HEK293T (cell line): ENCODE measurements around the gene LRRC8E.
"Not testable (repeated sequence)": the region's sequence is repeated elsewhere in the genome, so short reads cannot be mapped to it uniquely, and the experiment has no call there.

Experiments used
- CTCF ChIA-PET: fragments of 350-600 bp; formaldehyde crosslinking; extraction: SDS; loops from one replicate; lab custom pipeline; 2021; ENCODE audit warnings: antibody characterized with exemption, inconsistent platforms; lab: Yijun Ruan, JAX
- POLR2A ChIA-PET: fragments of 350-600 bp; formaldehyde crosslinking; extraction: SDS; loops from one replicate; lab custom pipeline; 2020; ENCODE audit warnings: antibody characterized with exemption, inconsistent platforms; lab: Yijun Ruan, JAX
- DNase-seq: peaks from one replicate; pipeline ENCODE4 v3.0.0; 2012; ENCODE audit warnings: mixed read lengths; ENCODE audit errors: extremely low spot score
- ARNT ChIP-seq: fragments of 450-650 bp; IDR thresholded peaks from 2 replicates; pipeline ENCODE4 v1.6.1; 2017; ENCODE audit warnings: mild to moderate bottlenecking
- BHLHE40 ChIP-seq: fragments of 450-650 bp; IDR thresholded peaks from 2 replicates; pipeline ENCODE4 v1.6.1; 2016; ENCODE audit warnings: mild to moderate bottlenecking, moderate library complexity, borderline replicate concordance
- CTBP1 ChIP-seq: fragments of 450-650 bp; IDR thresholded peaks from 2 replicates; pipeline ENCODE4 v1.6.1; 2016; ENCODE audit warnings: borderline replicate concordance
- ELF4 ChIP-seq: fragments of 450-650 bp; IDR thresholded peaks from 2 replicates; pipeline ENCODE4 v1.6.1; 2017; ENCODE audit warnings: antibody characterized with exemption
- FOXA1 ChIP-seq: fragments of 450-650 bp; IDR thresholded peaks from 2 replicates; pipeline ENCODE4 v1.6.1; 2016; ENCODE audit warnings: mild to moderate bottlenecking
- FOXK2 ChIP-seq: fragments of 450-650 bp; IDR thresholded peaks from 2 replicates; pipeline ENCODE4 v1.6.1; 2016; ENCODE audit warnings: mild to moderate bottlenecking
- FOXM1 ChIP-seq: fragments of 450-650 bp; IDR thresholded peaks from 2 replicates; pipeline ENCODE4 v1.6.1; 2017; ENCODE audit warnings: mild to moderate bottlenecking, borderline replicate concordance
- HDGF ChIP-seq: fragments of 450-650 bp; IDR thresholded peaks from 2 replicates; pipeline ENCODE4 v1.6.1; 2017; ENCODE audit warnings: antibody characterized with exemption, borderline replicate concordance
- L3MBTL2 ChIP-seq: fragments of 450-650 bp; conservative IDR thresholded peaks from 2 replicates; pipeline ENCODE4 v1.6.1; 2016; ENCODE audit warnings: mild to moderate bottlenecking
- LEF1 ChIP-seq: fragments of 450-650 bp; IDR thresholded peaks from 2 replicates; pipeline ENCODE4 v1.6.1; 2017; ENCODE audit warnings: mild to moderate bottlenecking, borderline replicate concordance
- NFRKB ChIP-seq: fragments of 450-650 bp; IDR thresholded peaks from 2 replicates; pipeline ENCODE4 v1.6.1; 2016; ENCODE audit warnings: mild to moderate bottlenecking, moderate library complexity
- SP1 ChIP-seq: fragments of 450-650 bp; IDR thresholded peaks from 2 replicates; pipeline ENCODE4 v1.6.1; 2017
- SUZ12 ChIP-seq: fragments of 450-650 bp; IDR thresholded peaks from 2 replicates; pipeline ENCODE4 v1.6.1; 2016; ENCODE audit warnings: mild to moderate bottlenecking
- TARDBP ChIP-seq: fragments of 450-650 bp; IDR thresholded peaks from 2 replicates; pipeline ENCODE4 v1.6.1; 2016
- ZNF384 ChIP-seq: fragments of 450-650 bp; IDR thresholded peaks from 2 replicates; pipeline ENCODE4 v1.6.1; 2016
- TF ChIP-seq, protein P1 (sequence below): fragments of 450-650 bp; IDR thresholded peaks from 2 replicates; pipeline ENCODE4 v1.6.1; 2016

The LRRC8E gene

DNA sequence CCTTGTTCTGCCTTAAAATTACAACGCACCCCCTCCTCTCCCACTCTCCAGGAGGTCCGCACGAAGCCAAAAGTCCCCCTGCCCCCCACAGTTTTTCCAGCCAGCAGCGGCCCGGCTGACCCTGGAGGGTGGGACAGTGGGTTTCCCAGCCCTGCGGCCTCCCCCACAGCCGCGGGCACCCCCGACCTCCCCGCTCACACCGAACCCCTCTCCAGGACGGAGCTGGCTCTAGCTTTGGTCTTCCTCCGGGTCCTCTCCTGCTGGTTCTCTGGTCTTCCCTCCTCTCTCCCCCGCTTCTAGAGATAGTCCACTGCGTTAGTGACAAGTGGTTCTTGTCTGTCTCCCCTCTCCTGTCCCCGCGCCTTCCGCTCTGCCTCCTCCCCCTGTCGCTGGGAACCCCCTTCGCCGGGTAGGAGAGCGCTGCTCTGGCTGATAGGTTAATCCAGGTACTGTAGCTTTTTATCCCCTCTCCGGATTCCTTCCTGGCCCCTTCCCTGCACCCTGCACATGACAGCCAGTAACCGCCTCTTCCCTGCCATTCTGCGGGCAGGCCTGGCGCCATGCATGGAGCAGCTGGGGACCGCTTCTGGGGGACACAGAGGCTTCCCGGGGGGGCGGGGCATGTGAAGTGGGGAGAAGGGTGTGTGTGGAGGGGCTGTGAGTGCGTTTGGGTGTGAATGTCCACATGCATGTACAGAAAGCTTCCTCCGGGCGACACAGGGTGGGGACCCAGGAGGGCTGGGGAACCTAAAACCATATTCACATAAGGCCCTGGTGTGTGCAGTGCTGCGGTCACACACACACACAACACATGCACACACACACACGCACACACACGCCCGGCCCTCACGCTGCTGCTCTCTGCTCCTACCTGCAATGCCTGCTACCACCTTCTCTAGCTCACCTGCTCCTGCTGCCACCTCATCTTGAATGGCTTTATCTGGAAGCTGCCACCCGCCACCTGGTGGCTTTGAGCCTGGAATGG is 31.3 kb upstream of the LRRC8E start:
- ChIA-PET POLR2A (interaction anchor here (0.9 to 1.1 kb wide), 3 partner anchors 12 to 64 kb away, joined by 3 read pairs; partner anchors contain the start of gene MAP2K7), CTCF (interaction anchor here (3.4 kb wide), 1 partner anchor 12 kb away, joined by 16 read pairs; no protein-coding TSS in a partner anchor)
- no peak for DNase-seq
- TF ChIP-seq FOXM1 (no peak), LEF1 (no peak), FOXA1 (no peak), ARNT (no peak), BHLHE40 (no peak), ELF4 (no peak), TARDBP (no peak), CTBP1 (no peak), SUZ12 (no peak), L3MBTL2 (no peak), ZNF384 (no peak), FOXK2 (no peak), HDGF (no peak), NFRKB (no peak), SP1 (no peak)
- TF ChIP-seq, protein P1, sequence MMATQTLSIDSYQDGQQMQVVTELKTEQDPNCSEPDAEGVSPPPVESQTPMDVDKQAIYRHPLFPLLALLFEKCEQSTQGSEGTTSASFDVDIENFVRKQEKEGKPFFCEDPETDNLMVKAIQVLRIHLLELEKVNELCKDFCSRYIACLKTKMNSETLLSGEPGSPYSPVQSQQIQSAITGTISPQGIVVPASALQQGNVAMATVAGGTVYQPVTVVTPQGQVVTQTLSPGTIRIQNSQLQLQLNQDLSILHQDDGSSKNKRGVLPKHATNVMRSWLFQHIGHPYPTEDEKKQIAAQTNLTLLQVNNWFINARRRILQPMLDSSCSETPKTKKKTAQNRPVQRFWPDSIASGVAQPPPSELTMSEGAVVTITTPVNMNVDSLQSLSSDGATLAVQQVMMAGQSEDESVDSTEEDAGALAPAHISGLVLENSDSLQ, result no peak

DNA sequence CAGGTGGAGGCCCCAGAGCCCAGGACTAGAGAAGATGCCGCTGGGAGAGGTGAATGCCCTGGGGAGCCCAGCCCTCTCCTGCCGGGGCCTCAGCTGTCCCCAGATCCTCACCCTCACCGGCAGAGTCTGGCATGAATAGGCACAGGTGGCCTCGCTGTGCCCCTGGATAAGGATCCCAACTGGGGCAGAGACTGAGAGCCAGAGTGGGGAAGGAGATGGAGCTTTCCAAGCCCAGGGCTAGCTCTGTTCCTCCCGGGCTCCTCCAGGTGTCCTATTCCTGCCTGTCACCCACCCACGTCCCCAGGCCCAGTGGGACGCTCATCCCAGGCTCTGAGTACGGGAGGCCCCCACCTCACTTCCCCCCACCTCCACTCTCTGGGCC is 30.6 kb upstream of the LRRC8E start:
- POLR2A ChIA-PET, result interaction anchor here (1.1 kb wide), 2 partner anchors 46 to 63 kb away, joined by 3 read pairs; partner anchors contain the start of gene MAP2K7
- DNase-seq, result no peak
- CTCF ChIA-PET, result interaction anchor here (0.6 to 3.4 kb wide), 2 partner anchors 11 to 25 kb away, joined by 6 to 16 read pairs; no protein-coding TSS in a partner anchor
- no peak for TF ChIP-seq FOXA1
- TF ChIP-seq TARDBP, result no peak
- TF ChIP-seq ZNF384, result no peak
- no peak for TF ChIP-seq SP1
- TF ChIP-seq, protein P1, result no peak
- no peak for TF ChIP-seq NFRKB
- TF ChIP-seq LEF1, result no peak

DNA sequence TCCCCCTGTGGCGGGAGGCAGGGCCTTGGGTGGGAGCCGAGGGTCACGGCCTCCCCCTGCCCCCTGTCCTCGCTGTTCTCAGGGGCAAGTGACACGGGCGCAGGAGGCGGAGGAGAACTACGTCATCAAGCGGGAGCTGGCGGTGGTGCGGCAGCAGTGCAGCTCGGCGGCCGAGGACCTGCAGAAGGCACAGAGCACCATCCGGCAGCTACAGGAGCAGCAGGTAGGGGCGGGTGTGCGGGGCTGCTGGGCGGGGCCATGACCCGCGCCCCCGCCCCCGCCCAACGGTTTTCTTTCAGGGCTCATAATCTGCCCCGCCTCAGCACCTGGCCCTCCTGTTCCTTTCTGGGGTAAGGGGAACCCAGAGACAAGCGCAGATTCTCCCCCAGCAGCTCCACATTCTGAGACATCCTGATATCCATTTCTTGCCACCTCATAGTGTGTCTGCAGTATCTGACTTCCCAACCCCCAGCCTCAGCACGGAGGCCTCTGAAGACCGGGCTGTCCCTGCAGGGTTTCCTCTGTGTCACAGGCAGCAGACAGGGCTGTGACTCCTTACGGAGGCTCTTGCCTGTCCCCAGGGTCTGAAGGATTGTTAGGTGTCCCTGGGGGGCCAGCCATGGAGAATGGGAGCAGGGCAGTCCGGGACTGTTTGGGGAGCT is 30.1 kb upstream of the LRRC8E start:
- DNase-seq, result no peak
- no peak for TF ChIP-seq FOXA1
- no peak for TF ChIP-seq FOXM1
- no peak for TF ChIP-seq ARNT
- TF ChIP-seq ELF4, result no peak
- no peak for TF ChIP-seq TARDBP
- TF ChIP-seq CTBP1, result no peak
- TF ChIP-seq SUZ12, result no peak
- TF ChIP-seq L3MBTL2, result no peak
- no peak for TF ChIP-seq LEF1
- no peak for TF ChIP-seq NFRKB
- no peak for TF ChIP-seq FOXK2
- TF ChIP-seq ZNF384, result no peak
- TF ChIP-seq SP1, result no peak
- no peak for TF ChIP-seq HDGF
- TF ChIP-seq, protein P1, result no peak
- no peak for TF ChIP-seq BHLHE40
- POLR2A ChIA-PET, result interaction anchor here (1.1 kb wide), 2 partner anchors 45 to 62 kb away, joined by 3 read pairs; partner anchors contain the start of gene MAP2K7
- CTCF ChIA-PET, result interaction anchor here (0.6 to 3.4 kb wide), 2 partner anchors 11 to 24 kb away, joined by 6 to 16 read pairs; no protein-coding TSS in a partner anchor

DNA sequence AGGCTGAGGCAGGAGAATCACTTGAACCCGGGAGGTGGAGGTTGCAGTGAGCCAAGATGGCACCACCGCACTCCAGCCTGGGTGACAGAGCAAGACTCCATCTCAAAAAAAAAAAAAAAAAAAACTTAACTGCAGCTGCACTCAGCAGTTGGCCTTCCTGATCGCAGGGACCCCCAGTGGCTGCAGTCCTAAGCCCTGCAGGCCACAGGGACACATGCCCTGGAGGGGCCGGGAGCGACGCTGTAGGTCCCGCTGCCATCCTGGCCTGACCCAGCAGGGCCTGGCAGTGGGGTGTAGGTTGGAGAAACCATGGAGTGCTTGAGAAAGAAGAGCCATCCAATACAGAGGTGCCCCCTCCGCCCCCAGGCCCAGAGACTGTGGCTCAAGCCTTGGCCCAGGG is 29.2 kb upstream of the LRRC8E start:
- CTCF ChIA-PET, result interaction anchor here (3.4 kb wide), 1 partner anchor 10 kb away, joined by 16 read pairs; no protein-coding TSS in a partner anchor
- DNase-seq, POLR2A ChIA-PET: not testable (repeated sequence)

DNA sequence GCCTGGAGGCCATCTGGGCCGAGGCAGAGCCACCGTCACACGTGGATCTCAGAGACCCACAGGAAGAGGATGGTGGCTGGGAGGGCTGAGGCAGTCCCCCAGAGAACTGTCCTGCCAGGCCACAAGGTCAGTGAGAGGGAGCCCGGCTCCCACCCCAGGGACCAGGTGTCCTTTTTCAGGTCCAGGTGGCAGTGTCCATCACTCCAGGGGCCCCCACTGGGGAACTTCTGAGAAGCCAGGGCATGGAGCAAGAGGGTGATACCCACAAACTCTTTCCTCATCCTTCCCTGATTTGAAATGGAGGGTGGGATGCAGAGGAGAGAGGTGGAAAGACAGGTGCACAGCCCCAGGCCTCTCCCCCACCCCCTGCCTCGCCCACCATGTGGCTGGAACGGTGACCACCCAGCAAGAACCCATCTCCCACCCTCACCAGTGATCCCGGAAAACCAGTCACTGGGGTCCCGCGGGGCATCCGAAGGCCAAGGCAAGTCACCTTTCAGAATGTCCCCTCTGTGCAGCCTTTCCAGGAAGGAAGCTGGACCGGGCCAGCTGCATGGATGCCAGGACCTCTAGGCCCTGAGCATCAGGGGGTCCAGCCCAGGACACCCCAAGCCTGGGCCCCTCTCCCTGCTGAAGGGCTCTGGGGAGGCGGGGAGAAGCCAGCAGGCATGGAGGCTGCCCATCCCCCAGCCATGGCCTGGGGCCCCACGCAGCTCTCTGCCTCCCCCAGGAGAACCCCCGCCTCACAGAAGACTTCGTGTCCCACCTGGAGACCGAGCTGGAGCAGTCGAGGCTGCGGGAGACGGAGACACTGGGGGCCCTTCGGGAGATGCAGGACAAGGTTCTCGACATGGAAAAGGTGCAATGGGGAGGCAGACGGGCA is 28.2 kb upstream of the LRRC8E start:
- CTCF ChIA-PET, result no interaction called here
- POLR2A ChIA-PET, result no interaction called here
- no peak for DNase-seq
- TF ChIP-seq L3MBTL2 (no peak), ARNT (no peak), NFRKB (no peak), FOXM1 (no peak), TARDBP (no peak), SP1 (no peak), ELF4 (no peak), HDGF (no peak), SUZ12 (no peak), FOXA1 (no peak), BHLHE40 (no peak)
- TF ChIP-seq, protein P1, result no peak
